H1 (cell line): ENCODE data around the gene TARDBP. TPM values are rescaled to one million over a fixed set of nuclear protein-coding genes. Genes with fewer than 3 reads are reported as not detected.

Source experiments
- CTCF ChIA-PET: fragments of 300-600 bp; sonication (Branson Sonifier 250); formaldehyde crosslinking; loops from one replicate; lab custom pipeline; 2021; ENCODE audit not compliant: partially characterized antibody; lab: Charles Lee
- POLR2A ChIA-PET: fragments of 300-600 bp; sonication (Branson Sonifier 250); formaldehyde crosslinking; loops from one replicate; lab custom pipeline; 2021; ENCODE audit warnings: inconsistent platforms; ENCODE audit not compliant: partially characterized antibody; lab: Charles Lee
- DNase-seq, 2 experiments: peaks; one replicate each; pipeline versions ENCODE4 v3.0.0 to v3.0.0-alpha.2; 2010 to 2022; ENCODE audit warnings: low spot score in 2 of 2, low read depth in 1 of 2, mixed read lengths in 1 of 2
- FAIRE-seq: peaks from 2 replicates; lab custom pipeline; 2011; peaks lifted over from hg19 to GRCh38; lab: Jason Lieb, UNC
- H2AFZ ChIP-seq: 2 replicates; pipeline ENCODE4 v1.8.1; 2012; ENCODE audit warnings: low read length, inconsistent platforms
- H2AK5ac ChIP-seq: 2 replicates; pipeline ENCODE4 v1.6.1; 2013; ENCODE audit warnings: low read depth, low read length
- H2BK120ac ChIP-seq: replicated peaks from 2 replicates; pipeline ENCODE3; 2013; ENCODE audit warnings: low read depth, low read length, inconsistent platforms
- H2BK12ac ChIP-seq: 2 replicates; pipeline ENCODE4 v1.6.1; 2013; ENCODE audit warnings: low read depth, low read length
- H2BK15ac ChIP-seq: 2 replicates; pipeline ENCODE4 v1.6.1; 2013; ENCODE audit warnings: low read length
- H2BK20ac ChIP-seq: 2 replicates; pipeline ENCODE4 v1.6.1; 2013; ENCODE audit warnings: low read length
- H2BK5ac ChIP-seq: 2 replicates; pipeline ENCODE4 v1.6.1; 2013; ENCODE audit warnings: low read depth, low read length
- H3K14ac ChIP-seq: 2 replicates; pipeline ENCODE4 v1.6.1; 2013; ENCODE audit warnings: inconsistent platforms; ENCODE audit not compliant: insufficient read length
- H3K18ac ChIP-seq: 2 replicates; pipeline ENCODE4 v1.6.1; 2013; ENCODE audit warnings: low read length; ENCODE audit errors: extremely low read depth
- H3K23ac ChIP-seq: 2 replicates; pipeline ENCODE4 v1.6.1; 2013; ENCODE audit warnings: inconsistent platforms; ENCODE audit not compliant: insufficient read length
- H3K23me2 ChIP-seq: 2 replicates; pipeline ENCODE4 v1.6.1; 2013; ENCODE audit warnings: low read depth, low read length
- H3K27ac ChIP-seq: 2 replicates; pipeline ENCODE4 v1.6.1; 2011; ENCODE audit warnings: low read depth, low read length, inconsistent platforms
- H3K27me3 ChIP-seq, 4 experiments: replicated peaks in 1 of 4; 1 replicate in 1 of 4; 2 replicates in 3 of 4; pipeline versions ENCODE4 v1.6.1 to v1.8.1; 2011 to 2013; ENCODE audit warnings: low read length in 3 of 4, mild to moderate bottlenecking in 3 of 4, inconsistent platforms in 2 of 4, mixed read lengths in 2 of 4, moderate library complexity in 1 of 4; ENCODE audit not compliant: control insufficient read depth in 3 of 4, insufficient read depth in 3 of 4; ENCODE audit errors: extremely low read depth in 1 of 4
- H3K36me3 ChIP-seq, 4 experiments: 2 replicates each; pipeline versions ENCODE4 v1.6.1 to v1.8.1; 2011 to 2013; ENCODE audit warnings: mild to moderate bottlenecking in 4 of 4, low read length in 3 of 4, moderate library complexity in 2 of 4, control low read depth in 1 of 4, inconsistent platforms in 1 of 4; ENCODE audit not compliant: insufficient read depth in 4 of 4, control insufficient read depth in 2 of 4
- H3K4ac ChIP-seq: replicated peaks from 2 replicates; pipeline ENCODE3; 2013; ENCODE audit warnings: low read length, low read depth, mixed read lengths, inconsistent platforms; ENCODE audit not compliant: insufficient read length
- H3K4me1 ChIP-seq, 4 experiments: replicated peaks in 1 of 4; 1 replicate in 1 of 4; 2 replicates in 3 of 4; pipeline versions ENCODE4 v1.6.1 to v1.8.1; 2011 to 2013; ENCODE audit warnings: low read length in 3 of 4, inconsistent platforms in 2 of 4, mixed read lengths in 1 of 4; ENCODE audit not compliant: insufficient read depth in 4 of 4, control insufficient read depth in 3 of 4
- H3K4me2 ChIP-seq, 2 experiments: 2 replicates each; pipeline versions ENCODE4 v1.6.1 to v1.8.1; 2011 to 2013; ENCODE audit warnings: low read depth in 2 of 2, low read length in 2 of 2, control low read depth in 1 of 2, inconsistent platforms in 1 of 2, mild to moderate bottlenecking in 1 of 2; ENCODE audit not compliant: insufficient read depth in 1 of 2
- H3K4me3 ChIP-seq, 4 experiments: fragments of 200-600, 300-600 bp in 1 of 4; sonication (generic), shearing (Covaris generic), sonication (Bioruptor Twin) in 1 of 4; 2 replicates each; pipeline versions ENCODE4 v1.5.1 to v1.8.1; 2011 to 2016; ENCODE audit warnings: low read length in 4 of 4, low read depth in 3 of 4, control low read depth in 2 of 4, inconsistent platforms in 2 of 4, mild to moderate bottlenecking in 2 of 4, mixed read lengths in 1 of 4, moderate library complexity in 1 of 4; ENCODE audit not compliant: insufficient read depth in 2 of 4; ENCODE audit errors: extremely low read depth in 1 of 4
- H3K56ac ChIP-seq: replicated peaks from 2 replicates; pipeline ENCODE3; 2013; ENCODE audit warnings: low read depth, mild to moderate bottlenecking, mixed read lengths, low read length, inconsistent platforms; ENCODE audit not compliant: insufficient read length
- H3K79me1 ChIP-seq: 2 replicates; pipeline ENCODE4 v1.6.1; 2013; ENCODE audit warnings: low read depth, low read length, control low read depth
- H3K79me2 ChIP-seq, 2 experiments: 2 replicates each; pipeline versions ENCODE4 v1.6.1 to v1.8.1; 2012 to 2013; ENCODE audit warnings: low read length in 2 of 2, mild to moderate bottlenecking in 2 of 2, inconsistent platforms in 1 of 2; ENCODE audit not compliant: insufficient read depth in 2 of 2, control insufficient read depth in 1 of 2
- H3K9ac ChIP-seq, 4 experiments: replicated peaks in 1 of 4; 1 replicate in 1 of 4; 2 replicates in 3 of 4; pipeline versions ENCODE4 v1.6.1 to v1.8.1; 2011 to 2013; ENCODE audit warnings: low read depth in 3 of 4, low read length in 3 of 4, control low read depth in 2 of 4, mild to moderate bottlenecking in 2 of 4, moderate library complexity in 2 of 4, inconsistent platforms in 1 of 4; ENCODE audit errors: extremely low read depth in 1 of 4
- H3K9me3 ChIP-seq, 2 experiments: 2 replicates each; pipeline versions ENCODE4 v1.6.1 to v1.8.1; 2012 to 2013; ENCODE audit warnings: mild to moderate bottlenecking in 2 of 2, moderate library complexity in 2 of 2, control low read depth in 1 of 2, inconsistent platforms in 1 of 2, low read depth in 1 of 2, low read length in 1 of 2, mixed read lengths in 1 of 2; ENCODE audit not compliant: insufficient read depth in 2 of 2
- H4K20me1 ChIP-seq, 2 experiments: replicated peaks in 1 of 2; 2 replicates each; pipeline versions ENCODE3 to v1.8.1; 2011 to 2013; ENCODE audit warnings: inconsistent platforms in 2 of 2, low read length in 2 of 2, mild to moderate bottlenecking in 1 of 2; ENCODE audit not compliant: insufficient read depth in 2 of 2, control insufficient read depth in 1 of 2
- H4K5ac ChIP-seq: 2 replicates; pipeline ENCODE4 v1.6.1; 2013; ENCODE audit warnings: low read length, low read depth, mixed read lengths, inconsistent platforms; ENCODE audit not compliant: insufficient read length
- H4K8ac ChIP-seq: 2 replicates; pipeline ENCODE4 v1.8.0; 2013; ENCODE audit warnings: mild to moderate bottlenecking, moderate library complexity, low read length, inconsistent platforms; ENCODE audit not compliant: insufficient read depth; ENCODE audit errors: extremely low read depth
- H4K91ac ChIP-seq: replicated peaks from 2 replicates; pipeline ENCODE3; 2013; ENCODE audit warnings: low read length, mixed read lengths, inconsistent platforms; ENCODE audit not compliant: insufficient read length
- KDM5A ChIP-seq: fragments of 200-600 bp; IDR thresholded peaks from 2 replicates; pipeline ENCODE4 v1.7.1; 2012; ENCODE audit warnings: mild to moderate bottlenecking, low read length, inconsistent platforms, mixed read lengths
- polyA plus RNA-seq, 7 experiments: library from polyadenylated mRNA; depleted of rRNA in 3 of 7; stranded (reverse) in 5 of 7; unstranded in 2 of 7; fragments of >200 nt in 5 of 7; fragments of 200-250 nt in 2 of 7; gene quantifications; 1 replicate in 5 of 7; 2 replicates in 1 of 7; 4 replicates in 1 of 7; pipeline versions ENCODE4 v1.2.1 to v1.2.3, GENCODE V29; 2011 to 2013; ENCODE audit warnings: missing spikeins in 2 of 7, mixed read lengths in 2 of 7
- total RNA-seq: library from RNA; stranded (reverse); fragmentation: NEBNext Ultra II Directional; extraction: Animal tissue kit (Norgen Biotek cat#: 25700); gene quantifications from 2 replicates; pipeline ENCODE4 v1.2.1, GENCODE V29; 2021

Gene TARDBP
- total and polyA plus RNA-seq, 2 of the 8 experiments (the other 6 are each of a cell fraction or from before 2014, with no cell fraction given) = 144 to 240 TPM

GRCh38 chr1:11041048-11041447 is 28.6 kb downstream of the TARDBP start:
- no peak for FAIRE-seq
- TF ChIP-seq KDM5A = no peak
- no peaks in the 10 kb centered on the region for H3K79me2 ChIP-seq
- no peak for DNase-seq
- H3K9ac ChIP-seq = no peak overlapping the region
- POLR2A ChIA-PET = interaction anchor here (0.9 kb wide), 1 partner anchor 11 kb away, joined by 3 read pairs; no protein-coding TSS in a partner anchor
- no peak overlapping the region for H4K91ac ChIP-seq
- CTCF ChIA-PET = interaction anchor here (0.7 to 7.4 kb wide), 2 partner anchors 11 to 61 kb away, joined by 3 to 168 read pairs; partner anchors contain the start of gene MASP2
- H3K4me2 ChIP-seq = no peak overlapping the region
- peak overlapping the region; percentile 77 for H3K56ac ChIP-seq
- H3K18ac ChIP-seq = no peak overlapping the region
- H3K27me3 ChIP-seq = no peaks in the 10 kb centered on the region
- H2BK20ac ChIP-seq = no peak overlapping the region
- H2BK5ac ChIP-seq = no peak overlapping the region
- H3K4me3 ChIP-seq = no peak overlapping the region
- H3K36me3 ChIP-seq = no peaks in the 10 kb centered on the region
- H2AK5ac ChIP-seq = no peak overlapping the region
- no peak overlapping the region for H2BK120ac ChIP-seq
- no peaks in the 10 kb centered on the region for H3K9me3 ChIP-seq
- no peak overlapping the region for H4K8ac ChIP-seq
- peaks cover 0 to 9% (median 1%) of the 10 kb centered on the region in 4 experiments; a peak in 4 of 7 replicates for H3K4me1 ChIP-seq
- H3K23me2 ChIP-seq = peaks cover 32% of the 10 kb centered on the region; the same call in 1 of the 2 replicates
- no peak overlapping the region for H3K14ac ChIP-seq
- H2AFZ ChIP-seq = no peak overlapping the region
- no peak overlapping the region for H3K23ac ChIP-seq
- H3K4ac ChIP-seq = no peak overlapping the region
- no peak overlapping the region for H3K27ac ChIP-seq
- no peaks in the 10 kb centered on the region for H3K79me1 ChIP-seq
- H2BK12ac ChIP-seq = no peak overlapping the region
- H2BK15ac ChIP-seq = no peak overlapping the region
- no peak overlapping the region for H4K5ac ChIP-seq
- H4K20me1 ChIP-seq = peaks cover 0 to 13% of the 10 kb centered on the region in 2 experiments
